HG03039 (cell line): ENCODE data around the gene PLEKHA6.
"Not testable (repeated sequence)": the region's sequence is repeated elsewhere in the genome, so short reads cannot be mapped to it uniquely, and the experiment has no call there.

Source experiments
- ATAC-seq: cut with Tn5 transposase; IDR thresholded peaks from one replicate; pipeline ENCODE4 v1.9.1; 2021; ENCODE audit warnings: mild to moderate bottlenecking, moderate library complexity; ENCODE audit not compliant: unreplicated experiment

The PLEKHA6 gene

GRCh38 chr1:204248954-204249353 lies 110.8 kb downstream of the PLEKHA6 start:
- ATAC-seq = no peak

- ATAC-seq = no peak
These were observed 112.9 kb downstream of the PLEKHA6 start for GRCh38 chr1:204246876-204247275.

GRCh38 chr1:204242920-204243319 lies 116.8 kb downstream of the PLEKHA6 start:
- no peak for ATAC-seq

GRCh38 chr1:204241914-204242313 lies 117.8 kb downstream of the PLEKHA6 start:
- ATAC-seq = no peak

- ATAC-seq = no peak
These were observed 118.7 kb downstream of the PLEKHA6 start for GRCh38 chr1:204241050-204241449.

GRCh38 chr1:204240233-204240632 lies 119.5 kb downstream of the PLEKHA6 start:
- no peak for ATAC-seq

GRCh38 chr1:204239401-204239800 lies 120.3 kb downstream of the PLEKHA6 start:
- not testable (repeated sequence) for ATAC-seq

- not testable (repeated sequence) for ATAC-seq
These were observed 121.2 kb downstream of the PLEKHA6 start for GRCh38 chr1:204238520-204238919.

- not testable (repeated sequence) for ATAC-seq
These were observed 122.2 kb downstream of the PLEKHA6 start for GRCh38 chr1:204237515-204237914.

- ATAC-seq = no peak
These were observed 127.2 kb downstream of the PLEKHA6 start for GRCh38 chr1:204232526-204232925.

GRCh38 chr1:204230211-204230610 lies 129.5 kb downstream of the PLEKHA6 start:
- ATAC-seq = no peak

GRCh38 chr1:204228896-204229295 lies 130.8 kb downstream of the PLEKHA6 start:
- ATAC-seq = no peak

- ATAC-seq = no peak
These were observed 131.5 kb downstream of the PLEKHA6 start for GRCh38 chr1:204227996-204228785.

GRCh38 chr1:204227351-204227750 lies 132.4 kb downstream of the PLEKHA6 start:
- ATAC-seq = no peak

GRCh38 chr1:204225841-204226735 lies 133.6 kb downstream of the PLEKHA6 start:
- no peak for ATAC-seq

GRCh38 chr1:204224655-204225054 lies 135.1 kb downstream of the PLEKHA6 start:
- no peak for ATAC-seq

- no peak for ATAC-seq
These were observed 136.4 kb downstream of the PLEKHA6 start for GRCh38 chr1:204223129-204223860.

- no peak for ATAC-seq
These were observed 137.0 kb downstream of the PLEKHA6 start for GRCh38 chr1:204222764-204223055.

GRCh38 chr1:204222006-204222763 lies 137.5 kb downstream of the PLEKHA6 start:
- no peak for ATAC-seq

GRCh38 chr1:204221271-204221670 lies 138.5 kb downstream of the PLEKHA6 start:
- no peak for ATAC-seq
